Neural cell (in vitro differentiated cells): Measurements from ENCODE around the gene RNASE13. TPM values are rescaled to one million over a fixed set of nuclear protein-coding genes. Genes with fewer than 3 reads are reported as not detected.
A peak's percentile ranks its signal among the peaks of the same experiment; 100 is the strongest.

Experiments used
- H2AFZ ChIP-seq: fragments of 200-600, 300-800 bp; sonication (generic), shearing (Covaris generic); 2 replicates; pipeline ENCODE4 v1.6.0; 2014; ENCODE audit warnings: low read depth, mild to moderate bottlenecking, antibody characterized with exemption, low read length, moderate library complexity
- H3F3A ChIP-seq: fragments of 200-600 bp; shearing (Covaris generic); 2 replicates; pipeline ENCODE4 v1.6.1; 2016; ENCODE audit warnings: mild to moderate bottlenecking, moderate library complexity, mixed read lengths, antibody characterized with exemption, low read length; ENCODE audit not compliant: insufficient read depth, poor library complexity, severe bottlenecking
- H3K27ac ChIP-seq: fragments of 200-600, 300-800 bp; sonication (generic), shearing (Covaris generic); 2 replicates; pipeline ENCODE4 v1.5.1; 2014; ENCODE audit warnings: mild to moderate bottlenecking, low read length, moderate library complexity
- H3K27me3 ChIP-seq: fragments of 300-800, 200-600 bp; sonication (generic), shearing (Covaris generic); 2 replicates; pipeline ENCODE4 v1.6.0; 2014; ENCODE audit warnings: mild to moderate bottlenecking, low read depth, low read length, moderate library complexity; ENCODE audit not compliant: insufficient read depth
- H3K36me3 ChIP-seq: fragments of 300-800, 200-600 bp; sonication (generic), shearing (Covaris generic); 2 replicates; pipeline ENCODE4 v1.5.1; 2014; ENCODE audit warnings: mild to moderate bottlenecking, antibody characterized with exemption, low read length, moderate library complexity; ENCODE audit not compliant: insufficient read depth
- H3K4me2 ChIP-seq: fragments of 300-800, 200-600 bp; sonication (generic), shearing (Covaris generic); 2 replicates; pipeline ENCODE4 v1.6.0; 2014; ENCODE audit warnings: mild to moderate bottlenecking, low read length
- H3K4me3 ChIP-seq: fragments of 300-800, 200-600 bp; sonication (generic), shearing (Covaris generic); 2 replicates; pipeline ENCODE4 v1.5.1; 2014; ENCODE audit warnings: mild to moderate bottlenecking, low read length, moderate library complexity
- H3K79me2 ChIP-seq: fragments of 200-600 bp; shearing (Covaris generic); replicated peaks from 2 replicates; pipeline ENCODE4 v1.6.0; 2014; ENCODE audit warnings: mild to moderate bottlenecking, low read length, moderate library complexity; ENCODE audit not compliant: insufficient read depth
- H3K9ac ChIP-seq: fragments of 300-800, 200-600 bp; sonication (generic), shearing (Covaris generic); 2 replicates; pipeline ENCODE4 v1.6.1; 2016; ENCODE audit warnings: mild to moderate bottlenecking, low read length, mixed read lengths
- H3K9me2 ChIP-seq: fragments of 200-600 bp; shearing (Covaris generic); 2 replicates; pipeline ENCODE4 v1.6.1; 2016; ENCODE audit warnings: mild to moderate bottlenecking, low read length, mixed read lengths; ENCODE audit not compliant: insufficient read depth
- H3K9me3 ChIP-seq: fragments of 200-600, 300-800 bp; sonication (generic), shearing (Covaris generic); 2 replicates; pipeline ENCODE4 v1.6.1; 2016; ENCODE audit warnings: mild to moderate bottlenecking, mixed run types, low read length, moderate library complexity, mixed read lengths
- H4K20me1 ChIP-seq: fragments of 200-600 bp; shearing (Covaris generic); 2 replicates; pipeline ENCODE4 v1.6.1; 2016; ENCODE audit warnings: mild to moderate bottlenecking, mixed run types; ENCODE audit not compliant: insufficient read depth
- EZH2 ChIP-seq: fragments of 200-600, 300-800 bp; shearing (Covaris generic), sonication (generic); IDR thresholded peaks from 2 replicates; pipeline ENCODE4 v1.6.1; 2014; ENCODE audit warnings: antibody characterized with exemption, low read length, borderline replicate concordance, mild to moderate bottlenecking; ENCODE audit not compliant: insufficient read depth, poor library complexity, severe bottlenecking
- MXI1 ChIP-seq: fragments of 450-650 bp; conservative IDR thresholded peaks from 2 replicates; pipeline ENCODE4 v1.6.1; 2014; ENCODE audit warnings: antibody characterized with exemption, mild to moderate bottlenecking; ENCODE audit not compliant: poor library complexity, severe bottlenecking
- POLR2AphosphoS5 ChIP-seq: IDR thresholded peaks from 2 replicates; pipeline ENCODE4 v1.6.1; 2012
- RAD21 ChIP-seq: fragments of 450-650 bp; conservative IDR thresholded peaks from 2 replicates; pipeline ENCODE4 v1.6.1; 2014; ENCODE audit warnings: antibody characterized with exemption, mild to moderate bottlenecking, moderate library complexity
- SMC3 ChIP-seq: fragments of 450-650 bp; conservative IDR thresholded peaks from 2 replicates; pipeline ENCODE4 v1.6.1; 2014; ENCODE audit warnings: antibody characterized with exemption, mild to moderate bottlenecking, moderate library complexity; ENCODE audit not compliant: poor library complexity
- TAF1 ChIP-seq: IDR thresholded peaks from 2 replicates; pipeline ENCODE4 v1.6.1; 2012; ENCODE audit warnings: low read depth
- polyA plus RNA-seq: library from polyadenylated mRNA; depleted of rRNA; stranded (reverse); fragments of >200 nt; gene quantifications from 2 replicates; pipeline ENCODE4 v1.2.3, GENCODE V29; 2014
- TF ChIP-seq, protein P1 (sequence below): fragments of 450-650 bp; IDR thresholded peaks from 2 replicates; pipeline ENCODE4 v1.5.1; 2014; ENCODE audit warnings: antibody characterized with exemption, mild to moderate bottlenecking, moderate library complexity; ENCODE audit not compliant: poor library complexity, severe bottlenecking

RNASE13 gene
- polyA plus RNA-seq, 1 donor from 2014 or later, result not detected

DNA sequence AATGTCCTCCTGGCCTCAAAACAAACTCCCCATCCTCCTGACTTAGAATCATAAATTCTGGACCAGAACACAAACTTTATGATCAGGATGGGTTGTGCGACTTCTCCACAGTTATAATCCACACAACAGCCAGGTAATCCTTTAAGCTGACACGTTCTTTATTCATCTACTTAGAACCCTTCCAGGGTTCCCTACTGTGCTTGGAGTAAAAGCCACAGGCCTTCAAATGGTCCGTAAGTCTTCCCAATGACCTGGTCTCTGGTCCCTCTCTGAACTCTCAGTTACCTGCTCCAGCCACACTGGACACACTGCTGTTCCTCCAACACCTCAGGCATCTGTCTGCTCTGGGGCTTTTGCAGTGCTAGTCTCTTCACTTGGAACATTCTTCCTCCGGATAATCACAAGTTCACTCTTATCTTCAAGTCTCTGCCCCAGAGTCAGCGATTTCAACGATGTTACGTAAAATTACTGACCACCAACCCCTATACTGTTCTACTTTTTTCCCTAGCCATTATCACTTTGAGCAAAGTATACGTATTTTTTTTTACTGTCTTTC lies 5.8 kb upstream of the RNASE13 start:
- H3K27ac ChIP-seq, result no peak overlapping the region
- no peak for TF ChIP-seq TAF1
- TF ChIP-seq, protein P1, sequence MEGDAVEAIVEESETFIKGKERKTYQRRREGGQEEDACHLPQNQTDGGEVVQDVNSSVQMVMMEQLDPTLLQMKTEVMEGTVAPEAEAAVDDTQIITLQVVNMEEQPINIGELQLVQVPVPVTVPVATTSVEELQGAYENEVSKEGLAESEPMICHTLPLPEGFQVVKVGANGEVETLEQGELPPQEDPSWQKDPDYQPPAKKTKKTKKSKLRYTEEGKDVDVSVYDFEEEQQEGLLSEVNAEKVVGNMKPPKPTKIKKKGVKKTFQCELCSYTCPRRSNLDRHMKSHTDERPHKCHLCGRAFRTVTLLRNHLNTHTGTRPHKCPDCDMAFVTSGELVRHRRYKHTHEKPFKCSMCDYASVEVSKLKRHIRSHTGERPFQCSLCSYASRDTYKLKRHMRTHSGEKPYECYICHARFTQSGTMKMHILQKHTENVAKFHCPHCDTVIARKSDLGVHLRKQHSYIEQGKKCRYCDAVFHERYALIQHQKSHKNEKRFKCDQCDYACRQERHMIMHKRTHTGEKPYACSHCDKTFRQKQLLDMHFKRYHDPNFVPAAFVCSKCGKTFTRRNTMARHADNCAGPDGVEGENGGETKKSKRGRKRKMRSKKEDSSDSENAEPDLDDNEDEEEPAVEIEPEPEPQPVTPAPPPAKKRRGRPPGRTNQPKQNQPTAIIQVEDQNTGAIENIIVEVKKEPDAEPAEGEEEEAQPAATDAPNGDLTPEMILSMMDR, result peak; percentile 18
- TF ChIP-seq SMC3, result peak; percentile 6

DNA sequence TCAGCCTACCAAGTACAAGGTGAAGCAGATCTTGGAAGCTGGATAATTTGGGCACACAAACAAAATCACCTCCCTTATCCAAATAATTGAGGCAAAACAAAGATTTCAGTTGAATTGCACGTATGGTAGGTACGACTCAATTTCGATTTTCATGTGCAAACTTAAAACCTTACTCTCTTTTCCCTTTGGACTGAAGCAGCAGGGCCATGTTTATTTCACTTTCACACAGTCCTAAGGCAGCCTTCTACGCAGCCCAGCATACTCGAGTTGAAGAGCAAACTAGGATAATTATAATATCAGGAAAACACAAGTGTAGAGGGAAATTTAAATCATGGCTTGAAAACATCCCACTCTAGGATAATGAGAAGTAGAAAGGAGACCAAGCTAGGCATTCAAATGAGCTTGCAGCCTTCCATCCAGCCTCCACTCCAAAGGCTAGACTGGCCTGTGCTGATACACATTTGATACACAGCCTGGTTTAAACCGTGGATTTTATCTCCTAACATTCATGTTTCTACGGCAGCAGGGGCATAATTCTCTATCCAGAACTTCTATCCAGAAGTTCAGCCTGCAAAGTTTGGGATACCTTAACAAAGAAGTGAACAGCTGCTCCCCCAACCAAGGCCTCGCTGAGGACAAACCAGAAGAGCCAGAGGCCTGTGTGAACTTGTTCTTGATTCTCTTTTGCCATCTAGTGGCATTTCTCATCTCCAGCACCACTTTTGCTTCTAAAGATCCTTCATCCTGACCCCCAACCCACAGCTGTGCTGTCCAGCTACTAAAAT lies 5.2 kb upstream of the RNASE13 start:
- Histone ChIP-seq H3K9me2 (no peaks in the 10 kb centered on the region), H3K36me3 (no peaks in the 10 kb centered on the region), H3K9ac (no peak overlapping the region), H3K27me3 (no peaks in the 10 kb centered on the region), H4K20me1 (no peaks in the 10 kb centered on the region), H3K4me2 (no peak overlapping the region), H2AFZ (no peak overlapping the region), H3K27ac (no peak overlapping the region), H3K9me3 (no peaks in the 10 kb centered on the region), H3K4me3 (no peak overlapping the region), H3F3A (no peaks in the 10 kb centered on the region), H3K79me2 (no peaks in the 10 kb centered on the region)
- TF ChIP-seq SMC3 (peak; percentile 76), POLR2AphosphoS5 (no peak), RAD21 (peak; percentile 78)
- TF ChIP-seq, protein P1, result peak; percentile 76

More for the DNA sequence above, 5.8 kb upstream of the RNASE13 start:
- H3K4me3 ChIP-seq, result no peak overlapping the region
- H3K9me2 ChIP-seq, result no peaks in the 10 kb centered on the region
- no peaks in the 10 kb centered on the region for H3K9me3 ChIP-seq
- no peaks in the 10 kb centered on the region for H3K79me2 ChIP-seq
- H3F3A ChIP-seq, result no peaks in the 10 kb centered on the region
- H3K36me3 ChIP-seq, result no peaks in the 10 kb centered on the region
- H4K20me1 ChIP-seq, result no peaks in the 10 kb centered on the region
- H2AFZ ChIP-seq, result no peak overlapping the region
- no peak overlapping the region for H3K9ac ChIP-seq
- H3K27me3 ChIP-seq, result no peaks in the 10 kb centered on the region
- H3K4me2 ChIP-seq, result no peak overlapping the region

DNA sequence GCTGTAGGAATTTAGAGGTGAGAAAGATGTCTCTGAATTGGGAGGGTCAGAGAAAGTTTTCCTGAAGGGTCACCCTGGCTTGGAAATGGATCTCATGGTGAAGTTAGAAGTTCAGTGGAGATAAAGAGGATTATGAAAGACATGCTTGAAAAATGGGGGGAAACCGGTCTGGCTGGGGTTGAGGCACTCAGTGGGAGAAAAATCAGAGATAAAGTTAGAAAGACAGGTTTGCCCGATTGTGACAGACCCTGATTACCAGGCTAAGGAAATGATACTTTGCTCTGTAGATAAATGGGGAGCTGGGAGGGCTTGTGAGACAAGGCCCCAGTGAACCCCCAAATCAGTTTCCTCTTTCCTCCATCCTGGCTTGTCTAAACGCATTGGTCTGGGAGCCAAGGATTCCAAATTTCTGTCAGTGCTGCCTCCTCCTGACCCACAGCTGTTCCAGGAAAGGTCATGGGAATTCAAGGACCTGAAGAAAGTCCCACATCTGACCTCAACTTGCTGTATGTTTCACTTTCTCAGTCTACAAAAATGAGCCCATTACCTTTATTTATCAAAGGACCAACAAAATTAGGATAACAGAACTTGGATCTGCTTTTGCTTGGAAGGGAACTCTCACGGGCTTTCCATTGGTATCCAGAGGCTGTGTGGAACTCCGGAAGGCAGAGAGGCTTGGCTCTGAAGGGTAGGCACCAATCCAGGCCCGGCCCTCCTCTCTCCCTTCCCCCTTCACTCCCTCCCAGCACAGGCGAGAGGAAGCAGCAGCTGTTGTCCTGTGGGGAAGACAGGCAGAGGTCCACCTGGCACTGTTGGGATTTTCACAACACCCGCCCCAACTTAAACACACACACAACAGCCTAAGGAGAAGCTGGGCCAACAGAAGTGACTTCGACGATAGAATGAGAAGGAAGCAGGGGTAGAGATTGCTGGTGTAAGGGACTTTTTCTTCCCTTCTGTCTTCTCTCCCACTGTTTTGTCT lies 4.1 kb upstream of the RNASE13 start:
- no peaks in the 10 kb centered on the region for H3K79me2 ChIP-seq
- H3F3A ChIP-seq, result no peaks in the 10 kb centered on the region
- H3K36me3 ChIP-seq, result no peaks in the 10 kb centered on the region
- no peak overlapping the region for H3K4me3 ChIP-seq
- no peak overlapping the region for H3K9ac ChIP-seq
- no peaks in the 10 kb centered on the region for H3K27me3 ChIP-seq
- H3K4me2 ChIP-seq, result no peak overlapping the region
- H2AFZ ChIP-seq, result no peak overlapping the region
- no peaks in the 10 kb centered on the region for H4K20me1 ChIP-seq
- H3K27ac ChIP-seq, result no peak overlapping the region
- TF ChIP-seq SMC3, result no peak
- no peak for TF ChIP-seq EZH2
- TF ChIP-seq POLR2AphosphoS5, result no peak
- no peak for TF ChIP-seq MXI1
- TF ChIP-seq RAD21, result no peak
- TF ChIP-seq TAF1, result no peak
- TF ChIP-seq, protein P1, result no peak
- H3K9me3 ChIP-seq, result no peaks in the 10 kb centered on the region
- H3K9me2 ChIP-seq, result no peaks in the 10 kb centered on the region
